Suppressor macrophage treated with lipopolysaccharide for 4 hours (primary cell): ENCODE data around the gene TMEM154.

Experiments
- DNase-seq: peaks from one replicate; pipeline ENCODE4 v3.0.0-alpha.2; 2020

TMEM154 gene

GRCh38 chr4:152588869-152589268 lies 90.9 kb downstream of the TMEM154 start:
- no peak for DNase-seq

DNA sequence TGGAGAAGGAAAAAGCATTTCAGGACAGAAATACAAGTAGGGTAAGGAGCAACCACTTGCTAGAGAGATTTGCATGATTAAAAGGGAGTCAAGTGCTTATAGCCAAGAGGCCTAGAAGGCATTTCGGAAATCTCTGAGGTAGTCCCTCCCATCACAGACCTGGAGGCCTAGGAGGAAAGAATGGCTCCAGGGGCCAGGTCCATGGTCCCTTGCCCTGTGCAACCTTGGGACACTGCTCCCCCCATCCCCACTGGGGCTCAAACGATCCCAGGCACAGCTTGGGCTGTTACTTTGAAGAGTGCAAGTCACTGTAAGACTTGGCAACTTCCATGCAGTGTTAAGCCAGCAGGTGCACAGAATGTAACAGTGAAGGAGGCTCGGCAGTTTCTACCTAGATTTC lies 92.7 kb downstream of the TMEM154 start:
- DNase-seq = no peak

GRCh38 chr4:152586668-152587067 lies 93.1 kb downstream of the TMEM154 start:
- DNase-seq = peak; percentile 14

- DNase-seq = no peak
These were observed 94.8 kb downstream of the TMEM154 start for GRCh38 chr4:152585023-152585441.

DNA sequence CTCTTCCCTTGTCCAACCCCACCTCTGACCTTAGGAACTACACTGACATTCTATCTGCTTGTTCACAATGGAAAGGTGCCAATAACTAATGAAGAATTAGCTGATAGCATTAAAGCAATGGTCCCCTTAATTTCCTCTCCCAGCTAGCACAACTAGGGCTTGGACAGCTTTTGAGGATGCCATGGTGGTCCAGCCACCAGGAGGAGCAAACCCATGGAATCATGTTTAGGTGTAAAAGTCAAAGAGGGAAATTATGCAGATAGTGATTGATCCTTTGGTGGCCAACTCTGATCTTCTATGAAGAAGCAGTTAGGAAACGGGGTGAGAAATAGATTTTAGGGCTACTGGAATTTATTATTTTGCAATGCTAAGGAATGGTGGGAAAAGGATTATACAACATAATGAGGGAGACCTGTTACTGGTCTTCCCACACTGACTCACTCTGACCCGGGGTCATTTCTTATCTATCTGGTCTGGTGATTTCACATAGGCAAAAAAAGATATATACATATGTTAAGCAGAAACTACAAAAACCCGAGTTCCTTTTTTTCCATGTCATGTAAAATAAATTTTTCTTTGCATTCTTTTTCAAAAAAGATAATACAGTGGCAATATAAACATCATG lies 98.1 kb downstream of the TMEM154 start:
- DNase-seq = no peak

DNA sequence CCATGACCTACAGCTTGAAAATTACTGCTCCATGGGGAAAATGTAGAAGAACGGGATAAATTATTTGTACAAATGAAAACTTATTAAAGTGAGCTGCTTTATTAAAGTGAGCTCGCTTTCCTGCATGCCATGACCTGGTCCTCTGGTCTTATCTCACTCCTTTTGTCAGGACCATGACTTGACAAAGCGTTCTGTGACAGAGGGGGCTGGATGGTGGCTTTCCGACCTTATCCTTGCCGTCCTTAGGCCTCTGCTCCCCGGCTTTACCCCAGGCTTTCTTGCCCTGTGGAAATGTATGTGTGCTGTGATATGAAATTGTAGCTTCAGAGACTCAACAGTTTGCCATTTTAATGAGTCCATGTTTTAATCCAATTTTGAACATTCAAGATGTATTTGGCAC lies 99.9 kb downstream of the TMEM154 start:
- DNase-seq = no peak

- no peak for DNase-seq
These were observed 100.6 kb downstream of the TMEM154 start for GRCh38 chr4:152579107-152579764.

- DNase-seq = no peak
These were observed 101.1 kb downstream of the TMEM154 start for GRCh38 chr4:152578670-152579069.

DNA sequence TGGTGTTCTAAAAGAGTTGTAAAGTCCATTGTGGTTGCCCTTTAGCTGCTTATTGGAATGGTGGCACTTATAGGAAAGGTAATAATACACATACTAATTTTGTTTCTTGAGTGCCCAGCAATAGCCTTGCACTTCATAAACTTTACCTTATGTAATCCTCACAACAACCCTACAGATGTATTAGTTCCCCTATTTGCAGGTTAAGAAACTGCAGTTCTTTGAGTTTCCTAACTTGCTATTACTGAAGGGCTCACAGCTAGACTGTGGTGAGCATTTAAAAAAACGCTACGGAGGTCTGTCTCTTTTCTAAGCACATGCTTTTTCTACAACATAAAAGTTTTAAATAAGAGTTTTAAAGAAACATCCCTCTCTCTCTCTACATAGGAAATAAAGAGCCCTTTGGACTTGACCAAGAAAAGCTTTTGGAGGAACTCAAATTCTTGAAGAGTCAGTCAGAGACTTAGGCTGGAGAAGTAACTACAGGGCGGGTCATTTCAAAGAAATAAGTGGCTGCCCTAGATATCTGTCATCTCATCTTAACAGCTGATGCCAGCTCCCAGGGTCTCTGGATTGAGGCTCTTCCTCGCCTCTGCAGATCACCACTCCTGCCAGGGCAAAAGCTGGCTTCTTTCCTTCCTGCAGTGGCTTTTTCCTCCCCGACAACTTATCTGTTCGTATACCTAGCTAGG lies 101.9 kb downstream of the TMEM154 start:
- DNase-seq = peak; percentile 13

GRCh38 chr4:152575533-152575932 lies 104.3 kb downstream of the TMEM154 start:
- no peak for DNase-seq

- no peak for DNase-seq
These were observed 105.9 kb downstream of the TMEM154 start for GRCh38 chr4:152573861-152574260.

DNA sequence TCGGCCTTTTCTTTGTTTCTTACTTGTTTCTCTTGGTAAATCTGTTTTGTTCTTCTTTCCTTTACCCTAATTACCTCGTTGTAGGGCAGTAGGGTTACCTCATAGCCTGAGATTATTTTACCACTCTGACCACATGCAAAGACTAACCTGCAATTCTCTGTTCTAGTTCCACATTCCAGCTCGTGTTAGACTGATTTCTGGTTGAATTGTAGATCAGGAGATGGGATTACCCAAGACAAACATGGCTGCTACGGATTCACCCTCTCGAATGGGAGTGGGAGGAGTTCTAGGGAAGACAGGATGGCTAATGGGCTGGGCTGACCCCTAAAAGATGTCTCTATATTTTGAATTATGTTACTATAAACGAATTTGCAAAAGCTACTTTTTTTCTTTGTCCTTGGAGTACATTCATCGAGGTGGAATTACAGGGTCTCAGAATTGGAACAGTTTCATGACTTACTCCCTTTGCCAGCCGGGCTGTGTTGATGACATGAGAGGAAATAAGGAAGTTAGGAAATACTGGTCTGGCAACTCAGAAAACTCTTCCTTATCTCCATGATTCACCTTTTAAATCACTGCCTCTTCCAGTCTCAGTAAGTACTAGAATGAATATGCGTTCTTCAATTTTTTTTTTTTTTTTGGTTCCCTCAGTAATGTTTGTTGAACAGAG lies 107.2 kb downstream of the TMEM154 start:
- DNase-seq = peak; percentile 63

- no peak for DNase-seq
These were observed 108.0 kb downstream of the TMEM154 start for GRCh38 chr4:152571770-152572169.

DNA sequence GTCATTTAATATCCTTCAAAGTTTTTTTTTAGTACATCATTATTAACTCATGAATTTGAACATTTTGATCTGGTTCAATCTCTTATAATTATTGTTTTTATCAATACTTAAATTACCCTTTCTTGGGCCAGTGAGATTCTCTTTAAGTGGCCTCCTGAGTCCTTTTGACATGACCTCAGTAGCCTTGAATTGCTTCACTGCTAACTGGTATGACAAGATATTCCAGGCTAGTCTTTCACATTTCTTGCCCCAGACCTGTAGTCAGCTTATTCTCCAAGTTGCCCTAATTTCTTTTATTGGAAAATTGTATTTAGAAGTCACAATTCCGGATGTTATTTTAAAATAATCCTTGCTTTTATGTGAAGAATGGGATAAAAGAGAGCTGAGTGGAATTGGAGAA lies 108.5 kb downstream of the TMEM154 start:
- no peak for DNase-seq
